Endothelial cell of umbilical vein (primary cell): ENCODE measurements around the gene PRDX5. TPM values are rescaled to one million over a fixed set of nuclear protein-coding genes. Genes with fewer than 3 reads are reported as not detected.

Experiments used
- BruUV-seq: library from RNA; stranded (reverse); fragments of 400-500 nt; replicated peaks from 2 replicates; lab custom pipeline; 2021; lab: Mats Ljungman, UMichigan
- CTCF ChIA-PET: fragments of 300-600, 350-600 bp; sonication (Branson Sonifier 250); formaldehyde crosslinking; loops from one replicate; lab custom pipeline; 2021; ENCODE audit warnings: antibody characterized with exemption, inconsistent platforms; lab: Charles Lee
- POLR2A ChIA-PET: fragments of 300-600, 350-600 bp; sonication (Branson Sonifier 250); formaldehyde crosslinking; loops from one replicate; lab custom pipeline; 2021; ENCODE audit warnings: antibody characterized with exemption, inconsistent platforms; lab: Charles Lee
- DNase-seq: peaks from one replicate; pipeline ENCODE4 v3.0.0-alpha.2; 2011; ENCODE audit warnings: low read depth, low spot score
- FAIRE-seq: peaks from 2 replicates; lab custom pipeline; 2011; peaks lifted over from hg19 to GRCh38; lab: Jason Lieb, UNC
- H2AFZ ChIP-seq: 2 replicates; pipeline ENCODE4 v1.6.0; 2012; ENCODE audit warnings: low read depth, low read length, control low read depth, inconsistent platforms
- H3K27ac ChIP-seq: 2 replicates; pipeline ENCODE4 v1.5.1; 2011; ENCODE audit warnings: low read depth, mild to moderate bottlenecking, control low read depth, low read length, moderate library complexity; ENCODE audit not compliant: insufficient read depth
- H3K27me3 ChIP-seq, 2 experiments: 2 replicates each; pipeline versions ENCODE4 v1.6.0 to v1.6.1; 2011; ENCODE audit warnings: low read length in 2 of 2, mixed read lengths in 1 of 2; ENCODE audit not compliant: control insufficient read depth in 2 of 2, insufficient read depth in 2 of 2
- H3K36me3 ChIP-seq, 2 experiments: 2 replicates in 1 of 2; 3 replicates in 1 of 2; pipeline ENCODE4 v1.5.1; 2011; ENCODE audit warnings: low read length in 2 of 2, mild to moderate bottlenecking in 1 of 2, moderate library complexity in 1 of 2; ENCODE audit not compliant: control insufficient read depth in 2 of 2, insufficient read depth in 2 of 2; ENCODE audit errors: extremely low read depth in 1 of 2
- H3K4me1 ChIP-seq: 3 replicates; pipeline ENCODE4 v1.5.1; 2011; ENCODE audit warnings: mild to moderate bottlenecking, low read length; ENCODE audit not compliant: control insufficient read depth, insufficient read depth; ENCODE audit errors: extremely low read depth
- H3K4me2 ChIP-seq: 2 replicates; pipeline ENCODE4 v1.6.1; 2011; ENCODE audit warnings: low read length, control low read depth, mixed read lengths; ENCODE audit not compliant: insufficient read depth
- H3K4me3 ChIP-seq, 3 experiments: fragments of 200-600 bp in 1 of 3; sonication (generic), shearing (Covaris generic) in 1 of 3; replicated peaks in 1 of 3; 2 replicates each; pipeline ENCODE4 v1.5.1; 2011 to 2016; ENCODE audit warnings: control low read depth in 3 of 3, low read length in 3 of 3, mild to moderate bottlenecking in 2 of 3, inconsistent platforms in 1 of 3, low read depth in 1 of 3, moderate library complexity in 1 of 3; ENCODE audit not compliant: insufficient read depth in 1 of 3
- H3K79me2 ChIP-seq: 2 replicates; pipeline ENCODE4 v1.6.0; 2012; ENCODE audit warnings: low read length, inconsistent platforms; ENCODE audit not compliant: control insufficient read depth, insufficient read depth
- H3K9ac ChIP-seq: replicated peaks from 2 replicates; pipeline ENCODE3; 2011; ENCODE audit warnings: low read length, control low read depth; ENCODE audit not compliant: insufficient read depth; ENCODE audit errors: extremely low read depth
- H3K9me1 ChIP-seq: replicated peaks from 3 replicates; pipeline ENCODE4 v1.6.0; 2011; ENCODE audit warnings: mild to moderate bottlenecking, low read length; ENCODE audit not compliant: control insufficient read depth, insufficient read depth; ENCODE audit errors: extremely low read depth
- H3K9me3 ChIP-seq: replicated peaks from 2 replicates; pipeline ENCODE4 v1.5.1; 2012; ENCODE audit warnings: low read length, inconsistent platforms; ENCODE audit not compliant: control insufficient read depth, insufficient read depth
- H4K20me1 ChIP-seq: replicated peaks from 2 replicates; pipeline ENCODE3; 2011; ENCODE audit warnings: mild to moderate bottlenecking, low read length; ENCODE audit not compliant: control insufficient read depth, insufficient read depth; ENCODE audit errors: extremely low read depth
- EZH2 ChIP-seq: IDR thresholded peaks from 2 replicates; pipeline ENCODE4 v1.6.1; 2012; ENCODE audit warnings: borderline replicate concordance, low read depth, mild to moderate bottlenecking, moderate library complexity, low read length, inconsistent platforms; ENCODE audit not compliant: severe bottlenecking
- FOS ChIP-seq: IDR thresholded peaks from 2 replicates; pipeline ENCODE4 v1.6.1; 2011; ENCODE audit warnings: mild to moderate bottlenecking, low read length, moderate library complexity, borderline replicate concordance; ENCODE audit not compliant: insufficient read depth
- GATA2 ChIP-seq: IDR thresholded peaks from 2 replicates; pipeline ENCODE4 v1.7.0; 2011; ENCODE audit warnings: low read depth, mild to moderate bottlenecking, moderate library complexity, mixed read lengths, low read length; ENCODE audit not compliant: insufficient read length, insufficient read depth
- JUN ChIP-seq: IDR thresholded peaks from 2 replicates; pipeline ENCODE4 v1.6.1; 2011; ENCODE audit warnings: borderline replicate concordance, low read depth; ENCODE audit not compliant: insufficient read length, insufficient read depth
- MYC ChIP-seq: IDR thresholded peaks from one replicate; pipeline ENCODE4 v1.6.1; 2011; ENCODE audit warnings: mild to moderate bottlenecking, low read depth, low read length
- POLR2A ChIP-seq: IDR thresholded peaks from 2 replicates; pipeline ENCODE4 v1.6.1; 2012; ENCODE audit warnings: low read depth, mild to moderate bottlenecking, control low read depth, low read length
- POLR2AphosphoS5 ChIP-seq: IDR thresholded peaks from 2 replicates; pipeline ENCODE4 v1.6.1; 2012; ENCODE audit warnings: low read depth, mild to moderate bottlenecking, control low read depth, low read length, moderate library complexity; ENCODE audit not compliant: insufficient read depth
- dilution Hi-C: fragments of 300-500 bp; cut with MboI; formaldehyde crosslinking; loops from one replicate; pipeline ENCODE4 v1.15.0; 2019; ENCODE audit warnings: low sequenced_read_pairs; ENCODE audit not compliant: extremely low pct_ligation_motif_present
- intact Hi-C: fragments of 100-400 bp; cut with micrococcal nuclease; formaldehyde crosslinking; loops from one replicate; pipeline ENCODE4 v1.10.0; 2022
- polyA plus RNA-seq, 4 experiments: library from polyadenylated mRNA; depleted of rRNA in 3 of 4; stranded (reverse) in 3 of 4; unstranded in 1 of 4; fragments of >200 nt; gene quantifications; 2 replicates each; pipeline versions ENCODE4 v1.2.1 to v1.2.3, GENCODE V29; 2011 to 2012; ENCODE audit warnings: missing spikeins in 1 of 4
- total RNA-seq: library from RNA; stranded (reverse); gene quantifications from 2 replicates; pipeline ENCODE4 v1.2.3, GENCODE V29; 2021
- TF ChIP-seq, protein P1 (sequence below): IDR thresholded peaks from 2 replicates; pipeline ENCODE4 v1.6.1; 2011; ENCODE audit not compliant: insufficient read depth, insufficient read length
- TF ChIP-seq, protein P2 (sequence below), 2 donors: IDR thresholded peaks; 1 replicate in 1 of 2; 2 replicates in 1 of 2; pipeline ENCODE4 v1.5.1; 2011; ENCODE audit warnings: low read length in 2 of 2, mild to moderate bottlenecking in 2 of 2, moderate library complexity in 2 of 2, control low read depth in 1 of 2, inconsistent platforms in 1 of 2, low read depth in 1 of 2; ENCODE audit not compliant: insufficient read depth in 1 of 2; ENCODE audit errors: extremely low read depth in 1 of 2

PRDX5 gene
- total and polyA plus RNA-seq, 2 donors (not counting 3 experiments of a cell fraction or from before 2014, with no cell fraction given) = 199 to 709 TPM

DNA sequence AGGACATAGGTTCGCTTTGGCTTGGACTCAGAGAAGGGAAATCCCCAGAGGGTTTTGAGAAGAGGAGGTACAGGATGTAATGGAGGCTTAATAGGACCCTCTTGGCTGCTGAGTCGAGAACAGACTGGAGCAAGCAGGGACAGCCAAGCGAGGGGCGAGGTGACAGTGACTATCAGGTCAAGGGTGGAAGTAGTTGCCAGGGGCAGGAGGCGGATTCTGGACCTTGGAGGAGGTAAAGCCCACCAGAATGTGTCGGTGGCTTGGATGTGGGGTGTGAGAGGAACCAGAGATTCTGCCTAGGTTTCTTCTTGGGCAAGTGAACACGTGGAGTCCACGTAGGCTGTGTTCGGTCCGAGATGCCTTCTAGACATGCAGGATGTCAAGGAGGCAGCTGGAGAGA is 5.0 kb upstream of the PRDX5 start:
- TF ChIP-seq FOS (no peak), EZH2 (no peak)
- TF ChIP-seq, protein P1, sequence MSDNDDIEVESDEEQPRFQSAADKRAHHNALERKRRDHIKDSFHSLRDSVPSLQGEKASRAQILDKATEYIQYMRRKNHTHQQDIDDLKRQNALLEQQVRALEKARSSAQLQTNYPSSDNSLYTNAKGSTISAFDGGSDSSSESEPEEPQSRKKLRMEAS = no peak
- Histone ChIP-seq H3K27me3 (no peaks in the 10 kb centered on the region), H3K9me3 (no peaks in the 10 kb centered on the region), H3K9me1 (no peaks in the 10 kb centered on the region), H3K36me3 (peaks cover 2 to 7% of the 10 kb centered on the region in 2 experiments), H3K4me2 (no peak overlapping the region), H2AFZ (no peak overlapping the region), H3K9ac (no peak overlapping the region), H3K27ac (no peak overlapping the region), H3K4me1 (peaks cover 4% of the 10 kb centered on the region), H4K20me1 (no peaks in the 10 kb centered on the region), H3K4me3 (no peak overlapping the region), H3K79me2 (peaks cover 2% of the 10 kb centered on the region)
- POLR2A ChIA-PET = no interaction called here
- CTCF ChIA-PET = interaction anchor here (1.2 to 1.6 kb wide), 2 partner anchors 19 to 42 kb away, joined by 3 to 10 read pairs; no protein-coding TSS in a partner anchor
- no peak for FAIRE-seq
- BruUV-seq = no TSS peak
- dilution Hi-C loops (no loop called here), intact Hi-C loops (no loop called here)
- no peak for DNase-seq

DNA sequence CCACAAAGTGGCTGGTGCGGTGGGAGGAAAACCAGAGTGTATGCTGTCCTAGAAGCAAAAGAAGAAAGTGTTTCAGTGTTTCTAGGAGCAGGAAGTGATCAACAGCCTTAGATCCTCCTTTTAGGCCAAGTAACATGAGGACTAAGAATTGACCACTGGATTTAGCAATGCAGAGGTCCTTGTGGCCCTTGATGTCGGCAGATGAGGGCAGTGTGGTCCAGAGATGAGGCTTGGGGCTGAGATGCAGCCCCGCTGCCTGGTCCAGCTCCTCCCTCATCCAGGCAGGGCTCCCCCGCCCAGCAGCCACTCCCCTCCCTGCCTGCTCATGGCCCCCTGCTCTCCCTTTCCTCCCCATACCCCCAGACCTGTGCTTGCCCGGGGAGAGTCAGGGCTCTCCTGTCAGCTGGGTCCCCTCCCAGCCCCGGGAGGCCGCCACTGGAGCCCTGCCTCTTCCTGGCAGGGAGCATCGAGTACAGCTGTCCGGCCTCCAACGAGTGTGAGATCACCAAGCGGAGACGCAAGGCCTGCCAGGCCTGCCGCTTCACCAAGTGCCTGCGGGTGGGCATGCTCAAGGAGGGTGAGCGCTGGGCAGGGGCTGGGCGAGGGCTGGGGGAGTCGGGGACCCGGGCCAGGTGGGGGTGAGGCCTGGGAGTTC is 4.3 kb upstream of the PRDX5 start:
- Histone ChIP-seq H3K4me1 (peaks cover 4% of the 10 kb centered on the region), H3K27me3 (no peaks in the 10 kb centered on the region), H2AFZ (no peak overlapping the region), H3K79me2 (peaks cover 2% of the 10 kb centered on the region), H3K4me2 (no peak overlapping the region), H4K20me1 (no peaks in the 10 kb centered on the region), H3K36me3 (peaks cover 2 to 7% of the 10 kb centered on the region in 2 experiments), H3K4me3 (no peak overlapping the region), H3K27ac (no peak overlapping the region), H3K9ac (no peak overlapping the region), H3K9me3 (no peaks in the 10 kb centered on the region), H3K9me1 (no peaks in the 10 kb centered on the region)
- ChIA-PET POLR2A (no interaction called here), CTCF (interaction anchor here (1.2 to 1.6 kb wide), 2 partner anchors 18 to 41 kb away, joined by 3 to 10 read pairs; no protein-coding TSS in a partner anchor)
- no peak for DNase-seq
- TF ChIP-seq, protein P1 = no peak
- TF ChIP-seq FOS (no peak), JUN (no peak), POLR2A (no peak), MYC (no peak), EZH2 (no peak), GATA2 (no peak), POLR2AphosphoS5 (no peak)
- TF ChIP-seq, protein P2, sequence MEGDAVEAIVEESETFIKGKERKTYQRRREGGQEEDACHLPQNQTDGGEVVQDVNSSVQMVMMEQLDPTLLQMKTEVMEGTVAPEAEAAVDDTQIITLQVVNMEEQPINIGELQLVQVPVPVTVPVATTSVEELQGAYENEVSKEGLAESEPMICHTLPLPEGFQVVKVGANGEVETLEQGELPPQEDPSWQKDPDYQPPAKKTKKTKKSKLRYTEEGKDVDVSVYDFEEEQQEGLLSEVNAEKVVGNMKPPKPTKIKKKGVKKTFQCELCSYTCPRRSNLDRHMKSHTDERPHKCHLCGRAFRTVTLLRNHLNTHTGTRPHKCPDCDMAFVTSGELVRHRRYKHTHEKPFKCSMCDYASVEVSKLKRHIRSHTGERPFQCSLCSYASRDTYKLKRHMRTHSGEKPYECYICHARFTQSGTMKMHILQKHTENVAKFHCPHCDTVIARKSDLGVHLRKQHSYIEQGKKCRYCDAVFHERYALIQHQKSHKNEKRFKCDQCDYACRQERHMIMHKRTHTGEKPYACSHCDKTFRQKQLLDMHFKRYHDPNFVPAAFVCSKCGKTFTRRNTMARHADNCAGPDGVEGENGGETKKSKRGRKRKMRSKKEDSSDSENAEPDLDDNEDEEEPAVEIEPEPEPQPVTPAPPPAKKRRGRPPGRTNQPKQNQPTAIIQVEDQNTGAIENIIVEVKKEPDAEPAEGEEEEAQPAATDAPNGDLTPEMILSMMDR (IDR thresholded peaks at IDR 0.05; ENCODE audit: extremely low read depth in 1 of 2, insufficient read depth in 1 of 2, low read depth in 1 of 2, low read length in 2 of 2) = no peak
- dilution Hi-C loops = no loop called here
- intact Hi-C loops = no loop called here
- no TSS peak for BruUV-seq
- no peak for FAIRE-seq
